Fibroblast of the aortic adventitia (primary cell): Measurements from ENCODE around the gene DDAH2. TPM values are rescaled to one million over a fixed set of nuclear protein-coding genes. Genes with fewer than 3 reads are reported as not detected.

Experiments used
- DNase-seq: peaks from one replicate; pipeline ENCODE4 v3.0.0-alpha.2; 2010; ENCODE audit warnings: low read depth
- H3K4me3 ChIP-seq: 2 replicates; pipeline ENCODE4 v1.5.1; 2011; ENCODE audit warnings: low read depth, mild to moderate bottlenecking, control low read depth, low read length, moderate library complexity
- total RNA-seq: library from RNA; depleted of rRNA; stranded (reverse); fragments of >200 nt; gene quantifications from 2 replicates; pipeline ENCODE4 v1.2.3, GENCODE V29; 2012; ENCODE audit warnings: low replicate concordance
- TF ChIP-seq, protein P1 (sequence below): IDR thresholded peaks from 2 replicates; pipeline ENCODE4 v1.5.1; 2011; ENCODE audit warnings: mild to moderate bottlenecking, low read length, control low read depth, inconsistent platforms; ENCODE audit not compliant: insufficient read depth

The DDAH2 gene
- total RNA-seq, 1 donor, result 70.5 TPM

DNA sequence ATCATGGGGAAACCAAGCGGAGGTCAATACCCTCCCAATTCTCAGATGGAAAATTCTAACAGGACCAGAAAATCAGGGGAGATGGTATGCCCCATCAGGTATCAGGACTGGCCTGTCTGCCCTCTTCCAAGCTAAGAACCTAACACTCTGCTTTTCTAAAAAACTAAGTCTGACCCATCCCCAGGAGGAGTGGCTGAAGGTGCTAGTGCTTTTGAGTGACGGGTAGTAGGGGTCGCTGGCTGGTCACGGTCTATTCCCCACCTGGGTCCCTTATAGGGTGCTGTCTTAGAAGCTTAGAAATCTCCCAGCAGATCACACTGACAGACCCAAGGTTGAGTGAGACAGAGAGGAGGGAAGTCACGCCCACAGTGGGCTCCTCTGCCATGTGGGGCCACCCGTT, 35.6 kb downstream of the DDAH2 start:
- TF ChIP-seq, protein P1, sequence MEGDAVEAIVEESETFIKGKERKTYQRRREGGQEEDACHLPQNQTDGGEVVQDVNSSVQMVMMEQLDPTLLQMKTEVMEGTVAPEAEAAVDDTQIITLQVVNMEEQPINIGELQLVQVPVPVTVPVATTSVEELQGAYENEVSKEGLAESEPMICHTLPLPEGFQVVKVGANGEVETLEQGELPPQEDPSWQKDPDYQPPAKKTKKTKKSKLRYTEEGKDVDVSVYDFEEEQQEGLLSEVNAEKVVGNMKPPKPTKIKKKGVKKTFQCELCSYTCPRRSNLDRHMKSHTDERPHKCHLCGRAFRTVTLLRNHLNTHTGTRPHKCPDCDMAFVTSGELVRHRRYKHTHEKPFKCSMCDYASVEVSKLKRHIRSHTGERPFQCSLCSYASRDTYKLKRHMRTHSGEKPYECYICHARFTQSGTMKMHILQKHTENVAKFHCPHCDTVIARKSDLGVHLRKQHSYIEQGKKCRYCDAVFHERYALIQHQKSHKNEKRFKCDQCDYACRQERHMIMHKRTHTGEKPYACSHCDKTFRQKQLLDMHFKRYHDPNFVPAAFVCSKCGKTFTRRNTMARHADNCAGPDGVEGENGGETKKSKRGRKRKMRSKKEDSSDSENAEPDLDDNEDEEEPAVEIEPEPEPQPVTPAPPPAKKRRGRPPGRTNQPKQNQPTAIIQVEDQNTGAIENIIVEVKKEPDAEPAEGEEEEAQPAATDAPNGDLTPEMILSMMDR, result no peak
- no peak overlapping the region for H3K4me3 ChIP-seq
- DNase-seq, result no peak

DNA sequence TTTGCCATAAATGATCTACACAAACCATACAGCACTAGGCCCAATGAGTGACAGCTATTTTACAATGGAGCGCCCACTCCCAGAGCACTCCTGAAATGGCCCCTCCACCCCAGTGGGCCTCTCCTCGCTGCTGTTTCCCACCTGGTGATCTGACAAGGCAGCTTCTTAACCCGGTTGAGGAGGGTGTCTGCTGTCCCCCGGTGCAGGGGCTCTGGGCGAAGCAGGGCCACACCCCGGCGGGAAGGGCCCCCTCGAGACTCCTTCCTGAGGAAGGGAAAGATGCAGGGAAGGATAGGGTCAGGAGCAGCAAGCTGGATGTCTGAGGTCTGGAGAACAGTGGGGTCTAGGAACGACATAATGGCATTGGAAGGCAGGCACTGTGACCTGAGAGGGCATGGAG, 36.2 kb downstream of the DDAH2 start:
- H3K4me3 ChIP-seq, result no peak overlapping the region
- no peak for DNase-seq
- TF ChIP-seq, protein P1, result no peak

DNA sequence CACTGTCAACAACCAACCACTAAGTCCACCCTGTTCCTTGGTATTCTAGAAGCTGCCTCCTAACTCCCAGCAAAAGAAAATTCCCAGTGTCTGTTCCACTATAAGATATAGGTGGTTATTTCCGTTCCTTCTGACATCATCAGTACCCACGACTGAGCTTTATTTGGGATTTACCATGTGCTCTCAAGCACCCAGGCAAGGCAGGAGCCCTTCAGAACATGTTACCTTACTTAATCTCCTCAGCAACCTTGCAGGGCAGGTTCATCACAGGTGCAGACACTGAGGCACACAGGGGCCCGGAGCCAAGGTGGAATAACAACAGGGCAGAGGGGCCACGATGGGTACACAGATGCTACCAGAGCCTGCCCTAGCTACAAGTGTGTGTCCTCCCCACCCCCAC, 36.7 kb downstream of the DDAH2 start:
- no peak for DNase-seq
- TF ChIP-seq, protein P1, result no peak
- H3K4me3 ChIP-seq, result no peak overlapping the region

- no peak overlapping the region for H3K4me3 ChIP-seq
- no peak for DNase-seq
- TF ChIP-seq, protein P1, result no peak
These were observed 37.5 kb downstream of the DDAH2 start for GRCh38 chr6:31691564-31692108.

DNA sequence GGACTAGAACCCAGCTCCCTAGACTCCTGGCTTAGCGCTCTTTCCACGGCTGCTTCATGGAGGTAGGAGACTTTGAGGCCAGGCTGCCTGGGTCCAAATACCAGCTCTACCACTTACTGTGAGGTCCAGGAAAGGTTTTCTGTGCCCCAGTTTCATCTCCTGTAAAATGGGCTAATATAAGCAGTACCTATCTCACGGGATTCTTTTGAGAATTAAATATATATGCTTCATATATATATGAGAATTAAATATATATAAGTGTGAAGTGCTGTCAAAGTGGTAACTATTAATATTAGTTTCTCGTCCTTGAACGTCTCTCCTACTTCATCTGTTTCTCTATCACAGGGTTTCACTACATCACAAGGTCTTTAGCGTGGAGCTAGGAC, 38.0 kb downstream of the DDAH2 start:
- TF ChIP-seq, protein P1, result no peak
- H3K4me3 ChIP-seq, result no peak overlapping the region
- no peak for DNase-seq

GRCh38 chr6:31690231-31691077, 38.6 kb downstream of the DDAH2 start:
- H3K4me3 ChIP-seq, result no peak overlapping the region
- TF ChIP-seq, protein P1, result no peak
- DNase-seq, result no peak
